Heart left ventricle (tissue), 13 donors: ENCODE data around the gene DPH1.

Experiments
- CTCF ChIP-seq, 12 donors: fragments of 200-600 bp; sonication (generic) in 4 of 12; IDR thresholded peaks; one replicate each; pipeline versions ENCODE4 v1.5.0 to v1.8.0; 2018 to 2022; ENCODE audit warnings: antibody characterized with exemption in 12 of 12, mild to moderate bottlenecking in 5 of 12
- POLR2A ChIP-seq, 2 donors: fragments of 450-650 bp; IDR thresholded peaks; one replicate each; pipeline ENCODE4 v1.6.1; 2017; ENCODE audit warnings: antibody characterized with exemption in 2 of 2, mild to moderate bottlenecking in 2 of 2, moderate library complexity in 2 of 2
- donor health status: ischemic (EF 13 %, LVEDD 7.1; RV severe dilation, severe dysfunction).
- donor health status: DM: no; HTN: yes; CAD: no.
- donor health status: DM: no; HTN: no; CAD: no.
- donor health status: ischemic (EF 25% LVEDD 6.9; RV normal size, moderate dysfunction).
- donor health status: ischemic (EF 25% LVEDD 5.7; RV mildly dilated, moderate dysfunction).
- donor health status: ischemic (EF 35%, LVEDD 5.7; RV mildly dilated, moderate dysfunction).
- donor health status: nonischemic (EF 11% LVEDD 7.7; RV severe dilation, severe dysfunction).
- donor health status: DM: yes; HTN: yes; CAD: no.
- donor health status: PGD.
- donor health status: ischemic (EF 29% LVEDD 5.4; RV normal size, mild dysfunction).
- donor health status: nonischemic (EF 23%, LVEDD 6.1; RV moderate dilation, normal function).

- TF ChIP-seq CTCF (IDR thresholded peaks at IDR 0.05) (no peak), POLR2A (IDR thresholded peaks at IDR 0.05) (no peak)
Observed at GRCh38 chr17:2064147-2064489, 34.2 kb downstream of the DPH1 start.
